HL-60 (cell line): ENCODE data around the gene LRRC38.

ENCODE experiments used
- GABPA ChIP-seq: IDR thresholded peaks from 2 replicates; pipeline ENCODE4 v1.6.1; 2012; ENCODE audit warnings: low read depth
- POLR2AphosphoS5 ChIP-seq: IDR thresholded peaks from 2 replicates; pipeline ENCODE4 v1.6.1; 2012; ENCODE audit warnings: low read depth
- TF ChIP-seq, protein P1 (sequence below): IDR thresholded peaks from one replicate; pipeline ENCODE4 v1.5.1; 2011; ENCODE audit warnings: low read length, control low read depth, inconsistent platforms; ENCODE audit not compliant: insufficient read depth
- TF ChIP-seq, protein P2 (sequence below): IDR thresholded peaks from 2 replicates; pipeline ENCODE4 v1.6.1; 2012; ENCODE audit warnings: low read depth; ENCODE audit not compliant: insufficient replicate concordance

DNA sequence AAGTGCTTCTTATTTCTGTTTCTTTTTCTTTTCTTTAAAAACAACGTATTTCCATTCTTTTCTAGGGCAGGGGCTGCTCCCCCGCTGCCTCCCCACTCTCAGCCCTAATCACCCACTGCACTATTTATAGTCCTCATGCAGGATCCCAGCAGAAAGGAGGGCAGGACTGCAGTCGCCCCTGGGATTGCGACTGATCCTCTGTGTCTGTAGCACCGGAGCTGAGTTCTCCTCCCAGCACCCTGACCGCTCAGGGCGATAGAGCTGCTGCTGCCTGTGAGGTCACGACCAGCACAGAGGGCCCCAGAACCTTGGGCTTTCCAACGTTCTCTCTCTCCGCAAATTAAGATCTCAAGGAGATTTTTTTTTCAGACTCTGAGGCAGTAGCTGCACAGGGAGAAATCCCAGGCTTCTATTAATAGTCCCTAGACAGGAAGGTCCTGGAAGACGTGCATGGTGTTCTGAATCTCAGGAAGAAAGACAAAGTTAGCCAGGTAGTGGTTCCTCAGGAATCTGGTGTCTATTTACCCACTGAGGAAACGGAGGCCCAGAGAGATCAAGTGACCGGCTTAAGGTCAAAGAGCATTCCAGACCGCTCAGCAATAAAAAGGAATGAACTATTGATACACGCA lies 56.8 kb downstream of the LRRC38 start:
- TF ChIP-seq, protein P1, sequence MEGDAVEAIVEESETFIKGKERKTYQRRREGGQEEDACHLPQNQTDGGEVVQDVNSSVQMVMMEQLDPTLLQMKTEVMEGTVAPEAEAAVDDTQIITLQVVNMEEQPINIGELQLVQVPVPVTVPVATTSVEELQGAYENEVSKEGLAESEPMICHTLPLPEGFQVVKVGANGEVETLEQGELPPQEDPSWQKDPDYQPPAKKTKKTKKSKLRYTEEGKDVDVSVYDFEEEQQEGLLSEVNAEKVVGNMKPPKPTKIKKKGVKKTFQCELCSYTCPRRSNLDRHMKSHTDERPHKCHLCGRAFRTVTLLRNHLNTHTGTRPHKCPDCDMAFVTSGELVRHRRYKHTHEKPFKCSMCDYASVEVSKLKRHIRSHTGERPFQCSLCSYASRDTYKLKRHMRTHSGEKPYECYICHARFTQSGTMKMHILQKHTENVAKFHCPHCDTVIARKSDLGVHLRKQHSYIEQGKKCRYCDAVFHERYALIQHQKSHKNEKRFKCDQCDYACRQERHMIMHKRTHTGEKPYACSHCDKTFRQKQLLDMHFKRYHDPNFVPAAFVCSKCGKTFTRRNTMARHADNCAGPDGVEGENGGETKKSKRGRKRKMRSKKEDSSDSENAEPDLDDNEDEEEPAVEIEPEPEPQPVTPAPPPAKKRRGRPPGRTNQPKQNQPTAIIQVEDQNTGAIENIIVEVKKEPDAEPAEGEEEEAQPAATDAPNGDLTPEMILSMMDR: no peak
- no peak for TF ChIP-seq POLR2AphosphoS5
- TF ChIP-seq, protein P2, sequence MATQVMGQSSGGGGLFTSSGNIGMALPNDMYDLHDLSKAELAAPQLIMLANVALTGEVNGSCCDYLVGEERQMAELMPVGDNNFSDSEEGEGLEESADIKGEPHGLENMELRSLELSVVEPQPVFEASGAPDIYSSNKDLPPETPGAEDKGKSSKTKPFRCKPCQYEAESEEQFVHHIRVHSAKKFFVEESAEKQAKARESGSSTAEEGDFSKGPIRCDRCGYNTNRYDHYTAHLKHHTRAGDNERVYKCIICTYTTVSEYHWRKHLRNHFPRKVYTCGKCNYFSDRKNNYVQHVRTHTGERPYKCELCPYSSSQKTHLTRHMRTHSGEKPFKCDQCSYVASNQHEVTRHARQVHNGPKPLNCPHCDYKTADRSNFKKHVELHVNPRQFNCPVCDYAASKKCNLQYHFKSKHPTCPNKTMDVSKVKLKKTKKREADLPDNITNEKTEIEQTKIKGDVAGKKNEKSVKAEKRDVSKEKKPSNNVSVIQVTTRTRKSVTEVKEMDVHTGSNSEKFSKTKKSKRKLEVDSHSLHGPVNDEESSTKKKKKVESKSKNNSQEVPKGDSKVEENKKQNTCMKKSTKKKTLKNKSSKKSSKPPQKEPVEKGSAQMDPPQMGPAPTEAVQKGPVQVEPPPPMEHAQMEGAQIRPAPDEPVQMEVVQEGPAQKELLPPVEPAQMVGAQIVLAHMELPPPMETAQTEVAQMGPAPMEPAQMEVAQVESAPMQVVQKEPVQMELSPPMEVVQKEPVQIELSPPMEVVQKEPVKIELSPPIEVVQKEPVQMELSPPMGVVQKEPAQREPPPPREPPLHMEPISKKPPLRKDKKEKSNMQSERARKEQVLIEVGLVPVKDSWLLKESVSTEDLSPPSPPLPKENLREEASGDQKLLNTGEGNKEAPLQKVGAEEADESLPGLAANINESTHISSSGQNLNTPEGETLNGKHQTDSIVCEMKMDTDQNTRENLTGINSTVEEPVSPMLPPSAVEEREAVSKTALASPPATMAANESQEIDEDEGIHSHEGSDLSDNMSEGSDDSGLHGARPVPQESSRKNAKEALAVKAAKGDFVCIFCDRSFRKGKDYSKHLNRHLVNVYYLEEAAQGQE: no peak
- TF ChIP-seq GABPA: no peak
